Activated CD4-positive, alpha-beta T cell treated with anti-CD3 and anti-CD28 coated beads, Interleukin-2, amount 10 ng/mL, durations not matched to agents 7 days and 5 days (primary cell): ENCODE data around the gene CCDC88A. TPM values are rescaled to one million over a fixed set of nuclear protein-coding genes. Genes with fewer than 3 reads are reported as not detected.
"Not testable (repeated sequence)": the region's sequence is repeated elsewhere in the genome, so short reads cannot be mapped to it uniquely, and the experiment has no call there.

Experiments
- CTCF ChIA-PET: fragments of 350-600 bp; sonication (Branson Sonifier 250); formaldehyde crosslinking; loops from one replicate; lab custom pipeline; 2021; ENCODE audit warnings: antibody characterized with exemption; lab: Charles Lee
- POLR2A ChIA-PET: fragments of 350-600 bp; sonication (Branson Sonifier 250); formaldehyde crosslinking; loops from one replicate; lab custom pipeline; 2021; ENCODE audit warnings: antibody characterized with exemption; lab: Charles Lee
- DNase-seq: peaks from one replicate; pipeline ENCODE4 v3.0.0-alpha.2; 2020
- H3K27ac Mint-ChIP-seq: one replicate; pipeline ENCODE4 v1.8.0; 2021; ENCODE audit warnings: mild to moderate bottlenecking, moderate library complexity, mixed read lengths
- H3K27me3 Mint-ChIP-seq: one replicate; pipeline ENCODE4 v1.8.0; 2021; ENCODE audit warnings: mixed read lengths
- H3K36me3 Mint-ChIP-seq: one replicate; pipeline ENCODE4 v1.8.0; 2021; ENCODE audit warnings: low read depth, mixed read lengths
- H3K4me1 Mint-ChIP-seq: one replicate; pipeline ENCODE4 v1.8.0; 2021; ENCODE audit warnings: mixed read lengths
- H3K4me3 Mint-ChIP-seq: one replicate; pipeline ENCODE4 v1.8.0; 2021; ENCODE audit warnings: mild to moderate bottlenecking, moderate library complexity, mixed read lengths
- H3K9me3 Mint-ChIP-seq: one replicate; pipeline ENCODE4 v1.8.0; 2021; ENCODE audit warnings: mixed read lengths
- total RNA-seq, 2 experiments: library from RNA; stranded (reverse); gene quantifications; one replicate each; pipeline ENCODE4 v1.2.3, GENCODE V29; 2021

The CCDC88A gene
- total RNA-seq, 2 experiments from 2014 or later: 7.8 to 9.5 TPM

- ChIA-PET CTCF (no interaction called here), POLR2A (no interaction called here)
- Mint-ChIP-seq H3K27ac (no peak overlapping the region), H3K4me3 (no peak overlapping the region), H3K9me3 (no peaks in the 10 kb centered on the region), H3K36me3 (no peaks in the 10 kb centered on the region), H3K27me3 (no peaks in the 10 kb centered on the region), H3K4me1 (no peaks in the 10 kb centered on the region)
- DNase-seq: no peak
These were observed 61.7 kb downstream of the CCDC88A start for GRCh38 chr2:55357927-55358326.

- H3K27me3 Mint-ChIP-seq: no peaks in the 10 kb centered on the region
- DNase-seq: no peak
- no peaks in the 10 kb centered on the region for H3K36me3 Mint-ChIP-seq
- POLR2A ChIA-PET: no interaction called here
- H3K4me3 Mint-ChIP-seq: no peak overlapping the region
- no peak overlapping the region for H3K27ac Mint-ChIP-seq
- H3K9me3 Mint-ChIP-seq: no peaks in the 10 kb centered on the region
- CTCF ChIA-PET: no interaction called here
- H3K4me1 Mint-ChIP-seq: no peaks in the 10 kb centered on the region
These were observed 62.5 kb downstream of the CCDC88A start for GRCh38 chr2:55357164-55357563.

GRCh38 chr2:55356136-55356535 is 63.5 kb downstream of the CCDC88A start:
- H3K9me3 Mint-ChIP-seq, H3K27me3 Mint-ChIP-seq, DNase-seq, H3K36me3 Mint-ChIP-seq, H3K27ac Mint-ChIP-seq, CTCF ChIA-PET, H3K4me3 Mint-ChIP-seq, POLR2A ChIA-PET, H3K4me1 Mint-ChIP-seq: not testable (repeated sequence)

- Mint-ChIP-seq H3K27ac (no peak overlapping the region), H3K4me1 (no peaks in the 10 kb centered on the region), H3K4me3 (no peak overlapping the region), H3K27me3 (no peaks in the 10 kb centered on the region), H3K36me3 (peaks cover 3% of the 10 kb centered on the region), H3K9me3 (no peaks in the 10 kb centered on the region)
- DNase-seq: no peak
- POLR2A ChIA-PET: no interaction called here
- CTCF ChIA-PET: no interaction called here
These were observed 64.2 kb downstream of the CCDC88A start for GRCh38 chr2:55355451-55355850.

- CTCF ChIA-PET: no interaction called here
- Mint-ChIP-seq H3K4me3 (no peak overlapping the region), H3K9me3 (no peaks in the 10 kb centered on the region), H3K27ac (no peak overlapping the region), H3K4me1 (no peaks in the 10 kb centered on the region), H3K27me3 (no peaks in the 10 kb centered on the region), H3K36me3 (peaks cover 3% of the 10 kb centered on the region)
- POLR2A ChIA-PET: no interaction called here
- DNase-seq: no peak
These were observed 68.0 kb downstream of the CCDC88A start for GRCh38 chr2:55351672-55352071.

- Mint-ChIP-seq H3K4me3 (no peak overlapping the region), H3K27ac (no peak overlapping the region), H3K36me3 (peaks cover 1% of the 10 kb centered on the region), H3K27me3 (no peaks in the 10 kb centered on the region), H3K9me3 (no peaks in the 10 kb centered on the region), H3K4me1 (peaks cover 4% of the 10 kb centered on the region)
- ChIA-PET POLR2A (no interaction called here), CTCF (no interaction called here)
- DNase-seq: no peak
These were observed 74.6 kb downstream of the CCDC88A start for GRCh38 chr2:55345064-55345463.

GRCh38 chr2:55338268-55338667 is 81.4 kb downstream of the CCDC88A start:
- no peak for DNase-seq
- no peaks in the 10 kb centered on the region for H3K9me3 Mint-ChIP-seq
- H3K4me1 Mint-ChIP-seq: no peaks in the 10 kb centered on the region
- no peaks in the 10 kb centered on the region for H3K36me3 Mint-ChIP-seq
- no peak overlapping the region for H3K27ac Mint-ChIP-seq
- CTCF ChIA-PET: no interaction called here
- H3K27me3 Mint-ChIP-seq: no peaks in the 10 kb centered on the region
- POLR2A ChIA-PET: no interaction called here
- H3K4me3 Mint-ChIP-seq: no peak overlapping the region

- no peak overlapping the region for H3K27ac Mint-ChIP-seq
- no peak for DNase-seq
- POLR2A ChIA-PET: no interaction called here
- no peaks in the 10 kb centered on the region for H3K36me3 Mint-ChIP-seq
- CTCF ChIA-PET: no interaction called here
- H3K9me3 Mint-ChIP-seq: no peaks in the 10 kb centered on the region
- no peak overlapping the region for H3K4me3 Mint-ChIP-seq
- H3K27me3 Mint-ChIP-seq: no peaks in the 10 kb centered on the region
- H3K4me1 Mint-ChIP-seq: no peaks in the 10 kb centered on the region
These were observed 84.9 kb downstream of the CCDC88A start for GRCh38 chr2:55334728-55335127.

GRCh38 chr2:55330541-55331297 is 88.9 kb downstream of the CCDC88A start:
- CTCF ChIA-PET: no interaction called here
- POLR2A ChIA-PET: no interaction called here
- H3K4me1 Mint-ChIP-seq: no peaks in the 10 kb centered on the region

GRCh38 chr2:55327470-55328230 is 92.0 kb downstream of the CCDC88A start:
- CTCF ChIA-PET: no interaction called here
- no peaks in the 10 kb centered on the region for H3K27me3 Mint-ChIP-seq
- H3K27ac Mint-ChIP-seq: no peak overlapping the region
- H3K9me3 Mint-ChIP-seq: no peaks in the 10 kb centered on the region
- DNase-seq: no peak
- H3K36me3 Mint-ChIP-seq: no peaks in the 10 kb centered on the region
- no peaks in the 10 kb centered on the region for H3K4me1 Mint-ChIP-seq
- no peak overlapping the region for H3K4me3 Mint-ChIP-seq
- POLR2A ChIA-PET: no interaction called here

More at GRCh38 chr2:55330541-55331297, 88.9 kb downstream of the CCDC88A start:
- Mint-ChIP-seq H3K36me3 (no peaks in the 10 kb centered on the region), H3K27me3 (no peaks in the 10 kb centered on the region), H3K27ac (no peak overlapping the region), H3K4me3 (no peak overlapping the region), H3K9me3 (no peaks in the 10 kb centered on the region)
- DNase-seq: no peak

- Mint-ChIP-seq H3K9me3 (no peaks in the 10 kb centered on the region), H3K4me1 (peaks cover 11% of the 10 kb centered on the region), H3K27me3 (no peaks in the 10 kb centered on the region), H3K27ac (no peak overlapping the region), H3K36me3 (no peaks in the 10 kb centered on the region), H3K4me3 (no peak overlapping the region)
- DNase-seq: no peak
- ChIA-PET POLR2A (no interaction called here), CTCF (interaction anchor here (1.0 kb wide), 1 partner anchor 9 kb away, joined by 3 read pairs; no protein-coding TSS in a partner anchor)
These were observed 104.7 kb downstream of the CCDC88A start for GRCh38 chr2:55314985-55315384.

GRCh38 chr2:55311444-55311870 is 108.2 kb downstream of the CCDC88A start:
- ChIA-PET POLR2A (no interaction called here), CTCF (no interaction called here)
- Mint-ChIP-seq H3K9me3 (no peaks in the 10 kb centered on the region), H3K36me3 (no peaks in the 10 kb centered on the region), H3K27ac (no peak overlapping the region), H3K27me3 (no peaks in the 10 kb centered on the region), H3K4me3 (no peak overlapping the region), H3K4me1 (peaks cover 14% of the 10 kb centered on the region)
- DNase-seq: no peak

- Mint-ChIP-seq H3K27me3 (no peaks in the 10 kb centered on the region), H3K9me3 (no peaks in the 10 kb centered on the region), H3K4me1 (peaks cover 14% of the 10 kb centered on the region), H3K36me3 (no peaks in the 10 kb centered on the region), H3K27ac (no peak overlapping the region), H3K4me3 (no peak overlapping the region)
- POLR2A ChIA-PET: no interaction called here
- CTCF ChIA-PET: interaction anchor here (0.8 kb wide), 1 partner anchor 30 kb away, joined by 3 read pairs; no protein-coding TSS in a partner anchor
- DNase-seq: no peak
These were observed 110.2 kb downstream of the CCDC88A start for GRCh38 chr2:55309446-55309845.
